Smooth muscle cell of the brain vasculature (primary cell): ENCODE data around the gene COX7A2L.

Experiments
- DNase-seq: peaks from one replicate; pipeline ENCODE4 v3.0.0-alpha.2; 2012; ENCODE audit warnings: low read depth, low spot score

Gene COX7A2L

GRCh38 chr2:42317945-42318344 lies 43.1 kb downstream of the COX7A2L start:
- DNase-seq, result no peak

GRCh38 chr2:42317486-42317885 lies 43.5 kb downstream of the COX7A2L start:
- DNase-seq, result no peak

- no peak for DNase-seq
These were observed 44.1 kb downstream of the COX7A2L start for GRCh38 chr2:42316910-42317309.

GRCh38 chr2:42315844-42316470 lies 45.1 kb downstream of the COX7A2L start:
- DNase-seq, result no peak

GRCh38 chr2:42314892-42315468 lies 46.0 kb downstream of the COX7A2L start:
- peak; percentile 24 for DNase-seq

GRCh38 chr2:42312106-42312505 lies 48.9 kb downstream of the COX7A2L start:
- DNase-seq, result no peak

- DNase-seq, result no peak
These were observed 51.0 kb downstream of the COX7A2L start for GRCh38 chr2:42310007-42310515.

- no peak for DNase-seq
These were observed 51.7 kb downstream of the COX7A2L start for GRCh38 chr2:42309366-42309765.

GRCh38 chr2:42307180-42307579 lies 53.8 kb downstream of the COX7A2L start:
- DNase-seq, result no peak

GRCh38 chr2:42304059-42304713 lies 56.8 kb downstream of the COX7A2L start:
- no peak for DNase-seq

- no peak for DNase-seq
These were observed 57.8 kb downstream of the COX7A2L start for GRCh38 chr2:42303252-42303651.

GRCh38 chr2:42300527-42300926 lies 60.5 kb downstream of the COX7A2L start:
- no peak for DNase-seq
